Suprapubic skin (tissue), 4 donors: ENCODE results near the gene SEMA6A.

Source experiments
- EP300 ChIP-seq: sonication (generic); formaldehyde crosslinking; IDR thresholded peaks from one replicate; pipeline ENCODE4 v1.6.1; 2017; ENCODE audit warnings: antibody characterized with exemption
- POLR2AphosphoS5 ChIP-seq, 3 donors: sonication (generic); formaldehyde crosslinking; IDR thresholded peaks; one replicate each; pipeline ENCODE4 v1.6.1; 2017; ENCODE audit warnings: antibody characterized with exemption in 3 of 3
- TF ChIP-seq, protein P1 (sequence below), 2 donors: fragments of 200-600 bp in 1 of 2; fragments of 450-650 bp in 1 of 2; sonication (generic) in 1 of 2; IDR thresholded peaks; one replicate each; pipeline ENCODE4 v1.5.1; 2016 to 2019; ENCODE audit warnings: antibody characterized with exemption in 2 of 2, mild to moderate bottlenecking in 1 of 2, moderate library complexity in 1 of 2

DNA sequence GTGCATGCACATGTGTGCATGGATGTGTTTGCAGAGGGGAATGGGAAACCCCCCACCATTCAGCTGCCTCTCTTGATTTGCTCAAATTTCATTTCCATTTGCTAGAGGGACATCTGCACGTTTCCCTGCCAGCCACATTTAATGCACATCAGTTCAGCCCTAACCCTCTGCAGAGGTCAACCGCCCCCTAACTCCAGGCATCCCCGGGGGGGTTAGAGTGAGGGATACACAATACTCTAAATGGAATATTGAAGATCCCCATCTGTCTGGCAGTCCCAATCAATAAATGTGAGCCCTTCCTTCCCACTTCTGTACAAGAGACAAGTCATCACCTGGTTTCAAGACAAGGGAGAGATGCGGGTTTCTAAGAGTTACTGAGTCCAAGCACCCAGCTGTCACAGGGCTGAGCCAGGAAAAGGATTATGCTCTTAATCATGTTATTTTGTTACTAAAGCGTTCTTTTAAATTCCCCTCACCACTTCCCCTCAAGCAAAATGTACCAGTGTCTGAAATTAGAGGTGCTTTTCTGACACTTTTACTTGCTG lies 134.1 kb downstream of the SEMA6A start:
- no peak for TF ChIP-seq POLR2AphosphoS5 (IDR thresholded peaks at IDR 0.05)
- TF ChIP-seq, protein P1, sequence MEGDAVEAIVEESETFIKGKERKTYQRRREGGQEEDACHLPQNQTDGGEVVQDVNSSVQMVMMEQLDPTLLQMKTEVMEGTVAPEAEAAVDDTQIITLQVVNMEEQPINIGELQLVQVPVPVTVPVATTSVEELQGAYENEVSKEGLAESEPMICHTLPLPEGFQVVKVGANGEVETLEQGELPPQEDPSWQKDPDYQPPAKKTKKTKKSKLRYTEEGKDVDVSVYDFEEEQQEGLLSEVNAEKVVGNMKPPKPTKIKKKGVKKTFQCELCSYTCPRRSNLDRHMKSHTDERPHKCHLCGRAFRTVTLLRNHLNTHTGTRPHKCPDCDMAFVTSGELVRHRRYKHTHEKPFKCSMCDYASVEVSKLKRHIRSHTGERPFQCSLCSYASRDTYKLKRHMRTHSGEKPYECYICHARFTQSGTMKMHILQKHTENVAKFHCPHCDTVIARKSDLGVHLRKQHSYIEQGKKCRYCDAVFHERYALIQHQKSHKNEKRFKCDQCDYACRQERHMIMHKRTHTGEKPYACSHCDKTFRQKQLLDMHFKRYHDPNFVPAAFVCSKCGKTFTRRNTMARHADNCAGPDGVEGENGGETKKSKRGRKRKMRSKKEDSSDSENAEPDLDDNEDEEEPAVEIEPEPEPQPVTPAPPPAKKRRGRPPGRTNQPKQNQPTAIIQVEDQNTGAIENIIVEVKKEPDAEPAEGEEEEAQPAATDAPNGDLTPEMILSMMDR (IDR thresholded peaks at IDR 0.05): no peak
- TF ChIP-seq EP300: no peak
